K562 (cell line): ENCODE results near the gene ASRGL1. TPM values are rescaled to one million over a fixed set of nuclear protein-coding genes. Genes with fewer than 3 reads are reported as not detected.

Source experiments
- ETV1 ChIP-seq: fragments of 450-650 bp; conservative IDR thresholded peaks from 2 replicates; pipeline ENCODE4 v1.6.1; 2016; ENCODE audit warnings: missing genetic modification characterization, control low read depth, low read depth, missing compliant biosample characterization
- FOXK1 ChIP-seq: sonication (generic); formaldehyde crosslinking; IDR thresholded peaks from 2 replicates; pipeline ENCODE4 v1.8.0; 2022; ENCODE audit warnings: missing genetic modification reagents, mild to moderate bottlenecking, borderline replicate concordance
- GTF2F1 ChIP-seq: IDR thresholded peaks from 2 replicates; pipeline ENCODE4 v1.6.1; 2011; ENCODE audit warnings: low read depth, low read length, improper control_type of control experiment
- PYGO2 ChIP-seq: fragments of 450-650 bp; IDR thresholded peaks from 2 replicates; pipeline ENCODE4 v1.6.1; 2016; ENCODE audit warnings: mild to moderate bottlenecking, missing genetic modification characterization, moderate library complexity, missing compliant biosample characterization
- TEAD1 ChIP-seq, 2 experiments: fragments of 450-650 bp in 1 of 2; sonication (generic) in 1 of 2; formaldehyde crosslinking; IDR thresholded peaks; 2 replicates each; pipeline versions ENCODE4 v1.4.0 to v1.8.0; 2020 to 2022; ENCODE audit warnings: mild to moderate bottlenecking in 2 of 2, missing genetic modification reagents in 1 of 2
- polyA plus RNA-seq, 8 experiments: library from polyadenylated mRNA; depleted of rRNA in 4 of 8; stranded (reverse) in 5 of 8; unstranded in 3 of 8; fragments of >200 nt; fragmentation: Nextera tagmentation in 2 of 8; fragmentation: Illumina TruSeq in 1 of 8; extraction: Ambion mirVana in 2 of 8; extraction: Trizol in 1 of 8; gene quantifications; 2 replicates each; pipeline versions ENCODE4 v1.2.1 to v1.2.3, GENCODE V29; 2011 to 2014; ENCODE audit warnings: inconsistent platforms in 1 of 8, missing spikeins in 1 of 8
- total RNA-seq, 7 experiments: library from RNA; depleted of rRNA in 6 of 7; stranded (reverse); fragments of >200 nt in 6 of 7; fragmentation: Illumina TruSeq in 2 of 7; extraction: Trizol in 2 of 7; gene quantifications; 2 replicates each; pipeline versions ENCODE4 v1.2.1 to v1.2.3, GENCODE V29; 2011 to 2021; ENCODE audit warnings: low replicate concordance in 1 of 7
- TF ChIP-seq, protein P1 (sequence below): sonication (generic); formaldehyde crosslinking; IDR thresholded peaks from 2 replicates; pipeline ENCODE4 v1.8.1; 2023; ENCODE audit warnings: mild to moderate bottlenecking, missing genetic modification reagents
- TF ChIP-seq, protein P2 (sequence below): fragments of 450-650 bp; formaldehyde crosslinking; conservative IDR thresholded peaks from 2 replicates; pipeline ENCODE4 v1.4.0; 2022; ENCODE audit warnings: mild to moderate bottlenecking, missing genetic modification characterization
- TF ChIP-seq, protein P3 (sequence below): IDR thresholded peaks from 3 replicates; pipeline ENCODE4 v1.6.1; 2011; ENCODE audit warnings: borderline replicate concordance, mild to moderate bottlenecking, moderate library complexity; ENCODE audit not compliant: insufficient read length; ENCODE audit errors: extremely low read depth
- TF ChIP-seq, protein P4 (sequence below): sonication (generic); formaldehyde crosslinking; IDR thresholded peaks from 2 replicates; pipeline ENCODE4 v1.8.1; 2023; ENCODE audit warnings: mild to moderate bottlenecking, missing genetic modification reagents
- TF ChIP-seq, protein P5 (sequence below): IDR thresholded peaks from 2 replicates; pipeline ENCODE4 v1.6.1; 2012; ENCODE audit warnings: low read depth, low read length, improper control_type of control experiment, borderline replicate concordance

Gene ASRGL1
- total and polyA plus RNA-seq, 9 of the 15 experiments (the other 6 are each of a cell fraction or from before 2014, with no cell fraction given): 3.1 to 23.0 (median 11.2) TPM

DNA sequence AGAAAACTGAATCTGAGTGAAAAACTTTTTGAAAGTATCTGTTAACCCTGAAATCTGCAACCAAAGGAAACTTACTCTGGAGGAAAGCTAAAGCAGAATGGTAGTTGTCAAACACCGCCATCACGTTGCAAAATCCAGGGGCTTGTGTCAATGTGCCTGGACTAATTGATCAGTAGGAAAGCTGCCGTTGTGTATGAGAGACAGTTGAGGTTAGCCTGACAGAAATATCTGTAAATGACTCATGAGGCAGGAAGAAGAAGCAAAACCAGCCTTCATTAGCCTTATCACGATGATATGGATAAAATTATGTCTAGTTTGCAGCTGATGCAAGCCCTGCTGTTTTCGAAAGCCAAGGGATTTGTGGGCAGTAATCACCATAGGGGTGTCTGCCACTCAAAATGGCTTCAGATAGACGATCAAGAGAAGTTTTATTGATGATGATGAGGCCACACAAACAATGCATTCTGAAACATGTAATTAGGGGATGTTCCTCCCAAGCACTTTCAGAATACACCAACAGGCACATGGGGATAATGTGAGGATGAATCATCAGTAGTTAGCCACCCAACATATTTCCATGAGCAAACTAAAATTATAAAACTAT lies 90.5 kb downstream of the ASRGL1 start (continued):
- TF ChIP-seq TEAD1 (CRISPR knock-in tag; IDR thresholded peaks at IDR 0.05): 0 out of 4 replicates have a peak, but pooled peaks of 1 of the 2 experiments have one; percentile 24
- TF ChIP-seq, protein P1, sequence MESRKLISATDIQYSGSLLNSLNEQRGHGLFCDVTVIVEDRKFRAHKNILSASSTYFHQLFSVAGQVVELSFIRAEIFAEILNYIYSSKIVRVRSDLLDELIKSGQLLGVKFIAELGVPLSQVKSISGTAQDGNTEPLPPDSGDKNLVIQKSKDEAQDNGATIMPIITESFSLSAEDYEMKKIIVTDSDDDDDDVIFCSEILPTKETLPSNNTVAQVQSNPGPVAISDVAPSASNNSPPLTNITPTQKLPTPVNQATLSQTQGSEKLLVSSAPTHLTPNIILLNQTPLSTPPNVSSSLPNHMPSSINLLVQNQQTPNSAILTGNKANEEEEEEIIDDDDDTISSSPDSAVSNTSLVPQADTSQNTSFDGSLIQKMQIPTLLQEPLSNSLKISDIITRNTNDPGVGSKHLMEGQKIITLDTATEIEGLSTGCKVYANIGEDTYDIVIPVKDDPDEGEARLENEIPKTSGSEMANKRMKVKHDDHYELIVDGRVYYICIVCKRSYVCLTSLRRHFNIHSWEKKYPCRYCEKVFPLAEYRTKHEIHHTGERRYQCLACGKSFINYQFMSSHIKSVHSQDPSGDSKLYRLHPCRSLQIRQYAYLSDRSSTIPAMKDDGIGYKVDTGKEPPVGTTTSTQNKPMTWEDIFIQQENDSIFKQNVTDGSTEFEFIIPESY: 0 out of 2 replicates have a peak, but pooled peaks have one; percentile 59
- TF ChIP-seq, protein P2, sequence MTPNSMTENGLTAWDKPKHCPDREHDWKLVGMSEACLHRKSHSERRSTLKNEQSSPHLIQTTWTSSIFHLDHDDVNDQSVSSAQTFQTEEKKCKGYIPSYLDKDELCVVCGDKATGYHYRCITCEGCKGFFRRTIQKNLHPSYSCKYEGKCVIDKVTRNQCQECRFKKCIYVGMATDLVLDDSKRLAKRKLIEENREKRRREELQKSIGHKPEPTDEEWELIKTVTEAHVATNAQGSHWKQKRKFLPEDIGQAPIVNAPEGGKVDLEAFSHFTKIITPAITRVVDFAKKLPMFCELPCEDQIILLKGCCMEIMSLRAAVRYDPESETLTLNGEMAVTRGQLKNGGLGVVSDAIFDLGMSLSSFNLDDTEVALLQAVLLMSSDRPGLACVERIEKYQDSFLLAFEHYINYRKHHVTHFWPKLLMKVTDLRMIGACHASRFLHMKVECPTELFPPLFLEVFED (CRISPR knock-in tag): no peak
- TF ChIP-seq PYGO2: 0 out of 2 replicates have a peak, but pooled peaks have one; percentile 23
- TF ChIP-seq, protein P3, sequence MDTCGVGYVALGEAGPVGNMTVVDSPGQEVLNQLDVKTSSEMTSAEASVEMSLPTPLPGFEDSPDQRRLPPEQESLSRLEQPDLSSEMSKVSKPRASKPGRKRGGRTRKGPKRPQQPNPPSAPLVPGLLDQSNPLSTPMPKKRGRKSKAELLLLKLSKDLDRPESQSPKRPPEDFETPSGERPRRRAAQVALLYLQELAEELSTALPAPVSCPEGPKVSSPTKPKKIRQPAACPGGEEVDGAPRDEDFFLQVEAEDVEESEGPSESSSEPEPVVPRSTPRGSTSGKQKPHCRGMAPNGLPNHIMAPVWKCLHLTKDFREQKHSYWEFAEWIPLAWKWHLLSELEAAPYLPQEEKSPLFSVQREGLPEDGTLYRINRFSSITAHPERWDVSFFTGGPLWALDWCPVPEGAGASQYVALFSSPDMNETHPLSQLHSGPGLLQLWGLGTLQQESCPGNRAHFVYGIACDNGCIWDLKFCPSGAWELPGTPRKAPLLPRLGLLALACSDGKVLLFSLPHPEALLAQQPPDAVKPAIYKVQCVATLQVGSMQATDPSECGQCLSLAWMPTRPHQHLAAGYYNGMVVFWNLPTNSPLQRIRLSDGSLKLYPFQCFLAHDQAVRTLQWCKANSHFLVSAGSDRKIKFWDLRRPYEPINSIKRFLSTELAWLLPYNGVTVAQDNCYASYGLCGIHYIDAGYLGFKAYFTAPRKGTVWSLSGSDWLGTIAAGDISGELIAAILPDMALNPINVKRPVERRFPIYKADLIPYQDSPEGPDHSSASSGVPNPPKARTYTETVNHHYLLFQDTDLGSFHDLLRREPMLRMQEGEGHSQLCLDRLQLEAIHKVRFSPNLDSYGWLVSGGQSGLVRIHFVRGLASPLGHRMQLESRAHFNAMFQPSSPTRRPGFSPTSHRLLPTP: no peak
- TF ChIP-seq, protein P4, sequence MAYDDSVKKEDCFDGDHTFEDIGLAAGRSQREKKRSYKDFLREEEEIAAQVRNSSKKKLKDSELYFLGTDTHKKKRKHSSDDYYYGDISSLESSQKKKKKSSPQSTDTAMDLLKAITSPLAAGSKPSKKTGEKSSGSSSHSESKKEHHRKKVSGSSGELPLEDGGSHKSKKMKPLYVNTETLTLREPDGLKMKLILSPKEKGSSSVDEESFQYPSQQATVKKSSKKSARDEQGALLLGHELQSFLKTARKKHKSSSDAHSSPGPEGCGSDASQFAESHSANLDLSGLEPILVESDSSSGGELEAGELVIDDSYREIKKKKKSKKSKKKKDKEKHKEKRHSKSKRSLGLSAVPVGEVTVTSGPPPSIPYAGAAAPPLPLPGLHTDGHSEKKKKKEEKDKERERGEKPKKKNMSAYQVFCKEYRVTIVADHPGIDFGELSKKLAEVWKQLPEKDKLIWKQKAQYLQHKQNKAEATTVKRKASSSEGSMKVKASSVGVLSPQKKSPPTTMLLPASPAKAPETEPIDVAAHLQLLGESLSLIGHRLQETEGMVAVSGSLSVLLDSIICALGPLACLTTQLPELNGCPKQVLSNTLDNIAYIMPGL (CRISPR knock-in tag): no peak
- TF ChIP-seq ETV1: peak; percentile 62
- TF ChIP-seq GTF2F1: no peak
- TF ChIP-seq, protein P5, sequence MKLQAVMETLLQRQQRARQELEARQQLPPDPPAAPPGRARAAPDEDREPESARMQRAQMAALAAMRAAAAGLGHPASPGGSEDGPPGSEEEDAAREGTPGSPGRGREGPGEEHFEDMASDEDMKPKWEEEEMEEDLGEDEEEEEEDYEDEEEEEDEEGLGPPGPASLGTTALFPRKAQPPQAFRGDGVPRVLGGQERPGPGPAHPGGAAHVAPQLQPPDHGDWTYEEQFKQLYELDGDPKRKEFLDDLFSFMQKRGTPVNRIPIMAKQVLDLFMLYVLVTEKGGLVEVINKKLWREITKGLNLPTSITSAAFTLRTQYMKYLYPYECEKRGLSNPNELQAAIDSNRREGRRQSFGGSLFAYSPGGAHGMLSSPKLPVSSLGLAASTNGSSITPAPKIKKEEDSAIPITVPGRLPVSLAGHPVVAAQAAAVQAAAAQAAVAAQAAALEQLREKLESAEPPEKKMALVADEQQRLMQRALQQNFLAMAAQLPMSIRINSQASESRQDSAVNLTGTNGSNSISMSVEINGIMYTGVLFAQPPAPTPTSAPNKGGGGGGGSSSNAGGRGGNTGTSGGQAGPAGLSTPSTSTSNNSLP: peak; percentile 63; the same call in 1 of the 2 replicates
- TF ChIP-seq FOXK1 (CRISPR knock-in tag): no peak
